SH-SY5Y (cell line): Measurements from ENCODE around the gene PIK3C2G.

ENCODE experiments used
- GATA2 ChIP-seq: IDR thresholded peaks from 2 replicates; pipeline ENCODE4 v1.6.1; 2011; ENCODE audit warnings: mild to moderate bottlenecking, low read depth, low read length
- GATA3 ChIP-seq: IDR thresholded peaks from 2 replicates; pipeline ENCODE4 v1.6.1; 2011; ENCODE audit warnings: low read depth, mild to moderate bottlenecking, low read length, moderate library complexity

- no peak for TF ChIP-seq GATA3
- no peak for TF ChIP-seq GATA2
Measured at GRCh38 chr12:18457362-18457761, 196.0 kb downstream of the PIK3C2G start.
